Measurements from ENCODE around the gene TMEM181.

The TMEM181 gene

GRCh38 chr6:158584236-158584651 lies 24.4 kb downstream of the TMEM181 start:
- H3K4me3 ChIP-seq (ENCODE audit: low read depth, low read length): no peak overlapping the region
- TF ChIP-seq CTCF (IDR thresholded peaks at IDR 0.05; ENCODE audit: low read depth, low read length): no peak

- H3K4me3 ChIP-seq (ENCODE audit: low read depth, low read length): no peak overlapping the region
- no peak for TF ChIP-seq CTCF (IDR thresholded peaks at IDR 0.05; ENCODE audit: low read depth, low read length)
Measured at GRCh38 chr6:158586652-158587051, 26.8 kb downstream of the TMEM181 start.

- TF ChIP-seq CTCF (IDR thresholded peaks at IDR 0.05; ENCODE audit: low read depth, low read length): no peak
- no peak overlapping the region for H3K4me3 ChIP-seq (ENCODE audit: low read depth, low read length)
Measured at GRCh38 chr6:158589366-158589765, 29.5 kb downstream of the TMEM181 start.

- no peak overlapping the region for H3K4me3 ChIP-seq (ENCODE audit: low read depth, low read length)
- no peak for TF ChIP-seq CTCF (IDR thresholded peaks at IDR 0.05; ENCODE audit: low read depth, low read length)
Measured at GRCh38 chr6:158591134-158591809, 31.4 kb downstream of the TMEM181 start.

GRCh38 chr6:158591810-158592209 lies 31.9 kb downstream of the TMEM181 start:
- H3K4me3 ChIP-seq (ENCODE audit: low read depth, low read length): no peak overlapping the region
- no peak for TF ChIP-seq CTCF (IDR thresholded peaks at IDR 0.05; ENCODE audit: low read depth, low read length)

- TF ChIP-seq CTCF (IDR thresholded peaks at IDR 0.05; ENCODE audit: low read depth, low read length): no peak
- H3K4me3 ChIP-seq (ENCODE audit: low read depth, low read length): no peak overlapping the region
Measured at GRCh38 chr6:158593670-158594069, 33.8 kb downstream of the TMEM181 start.

- TF ChIP-seq CTCF (IDR thresholded peaks at IDR 0.05; ENCODE audit: low read depth, low read length): no peak
- no peak overlapping the region for H3K4me3 ChIP-seq (ENCODE audit: low read depth, low read length)
Measured at GRCh38 chr6:158595223-158595622, 35.3 kb downstream of the TMEM181 start.

All from WI38 (cell line).